SK-N-MC (cell line): ENCODE measurements around the gene ENTPD3.

Source experiments
- EZH2 ChIP-seq: fragments of 200-600 bp; sonication (generic); IDR thresholded peaks from one replicate; pipeline ENCODE4 v1.6.1; 2017; ENCODE audit warnings: antibody characterized with exemption
- POLR2AphosphoS5 ChIP-seq: IDR thresholded peaks from 2 replicates; pipeline ENCODE4 v1.6.1; 2012; ENCODE audit warnings: mild to moderate bottlenecking, low read depth, low read length, borderline replicate concordance

DNA sequence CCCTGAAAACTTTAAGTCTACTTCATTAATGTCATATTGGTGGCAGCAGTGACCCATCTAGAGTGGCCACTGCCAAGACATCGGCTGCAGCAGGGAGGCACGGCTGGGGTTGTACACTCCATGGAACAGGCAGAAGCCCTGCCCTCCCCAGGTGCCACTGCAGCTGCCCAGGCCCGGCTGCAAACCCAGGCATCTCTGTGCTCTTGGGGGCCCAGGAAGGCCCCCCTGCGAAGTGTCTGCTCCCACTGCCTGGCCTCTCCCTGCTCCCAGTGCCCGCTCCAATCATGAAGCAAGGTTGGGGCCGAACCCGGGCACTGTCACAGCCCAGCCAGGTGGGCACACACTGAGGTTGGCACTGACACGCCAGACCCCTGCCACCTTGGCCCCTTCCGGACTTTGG is 58.1 kb downstream of the ENTPD3 start:
- TF ChIP-seq POLR2AphosphoS5 (no peak), EZH2 (no peak)
